SJCRH30 (cell line): ENCODE measurements around the gene PDZRN4. TPM values are rescaled to one million over a fixed set of nuclear protein-coding genes. Genes with fewer than 3 reads are reported as not detected.
A peak's percentile ranks its signal among the peaks of the same experiment; 100 is the strongest.
"Not testable (repeated sequence)": the region's sequence is repeated elsewhere in the genome, so short reads cannot be mapped to it uniquely, and the experiment has no call there.

Source experiments
- DNase-seq, 2 experiments: peaks; one replicate each; pipeline ENCODE4 v3.0.0-alpha.2; 2015 to 2020
- H3K27ac ChIP-seq: fragments of 250-450 bp; sonication (Bioruptor Pico); 2 replicates; pipeline ENCODE4 v1.5.1; 2020; ENCODE audit warnings: mild to moderate bottlenecking, moderate library complexity
- H3K27me3 ChIP-seq: fragments of 250-450 bp; sonication (Bioruptor Pico); 2 replicates; pipeline ENCODE4 v1.5.1; 2020; ENCODE audit warnings: mild to moderate bottlenecking, moderate library complexity
- H3K36me3 ChIP-seq: fragments of 250-450 bp; sonication (Bioruptor Pico); 2 replicates; pipeline ENCODE4 v1.5.1; 2020; ENCODE audit warnings: mild to moderate bottlenecking, moderate library complexity
- H3K4me1 ChIP-seq: fragments of 250-450 bp; sonication (Bioruptor Pico); 2 replicates; pipeline ENCODE4 v1.5.1; 2020; ENCODE audit warnings: mild to moderate bottlenecking, moderate library complexity
- H3K4me3 ChIP-seq: fragments of 250-450 bp; sonication (Bioruptor Pico); 2 replicates; pipeline ENCODE4 v1.5.1; 2020; ENCODE audit warnings: mild to moderate bottlenecking, moderate library complexity
- H3K9me3 ChIP-seq: fragments of 250-450 bp; sonication (Bioruptor Pico); replicated peaks from 2 replicates; pipeline ENCODE4 v1.5.1; 2020; ENCODE audit warnings: mild to moderate bottlenecking, moderate library complexity
- total RNA-seq: library from RNA; depleted of rRNA; stranded (reverse); fragments of >200 nt; shearing (Covaris generic); gene quantifications from 2 replicates; pipeline ENCODE4 v1.2.3, GENCODE V29; 2014

PDZRN4 gene
- total RNA-seq, 1 experiment from 2014 or later, result not detected

- no peak for DNase-seq
These were observed 46.6 kb downstream of the PDZRN4 start for GRCh38 chr12:41234692-41235091.

GRCh38 chr12:41242603-41243002 is 54.5 kb downstream of the PDZRN4 start:
- Histone ChIP-seq H3K27ac (no peak overlapping the region), H3K27me3 (no peaks in the 10 kb centered on the region), H3K4me1 (peaks cover 6% of the 10 kb centered on the region; the same call in 1 of the 2 replicates), H3K9me3 (no peaks in the 10 kb centered on the region), H3K4me3 (no peak overlapping the region), H3K36me3 (no peaks in the 10 kb centered on the region)
- peak; percentile 57 to 74 for DNase-seq

More at GRCh38 chr12:41234692-41235091, 46.6 kb downstream of the PDZRN4 start:
- Histone ChIP-seq H3K4me1 (no peaks in the 10 kb centered on the region), H3K4me3 (no peak overlapping the region), H3K27me3 (no peaks in the 10 kb centered on the region), H3K36me3 (no peaks in the 10 kb centered on the region), H3K9me3 (no peaks in the 10 kb centered on the region), H3K27ac (no peak overlapping the region)

GRCh38 chr12:41248391-41248790 is 60.3 kb downstream of the PDZRN4 start:
- Histone ChIP-seq H3K4me3 (no peak overlapping the region), H3K27me3 (no peaks in the 10 kb centered on the region), H3K36me3 (no peaks in the 10 kb centered on the region), H3K9me3 (no peaks in the 10 kb centered on the region), H3K4me1 (no peaks in the 10 kb centered on the region), H3K27ac (no peak overlapping the region)
- no peak for DNase-seq

- peak; percentile 30 to 72 for DNase-seq
- Histone ChIP-seq H3K27ac (no peak overlapping the region), H3K4me1 (no peaks in the 10 kb centered on the region), H3K4me3 (no peak overlapping the region), H3K27me3 (no peaks in the 10 kb centered on the region), H3K36me3 (no peaks in the 10 kb centered on the region), H3K9me3 (no peaks in the 10 kb centered on the region)
These were observed 62.6 kb downstream of the PDZRN4 start for GRCh38 chr12:41250748-41251147.

- no peaks in the 10 kb centered on the region for H3K27me3 ChIP-seq
- no peaks in the 10 kb centered on the region for H3K4me1 ChIP-seq
- no peak overlapping the region for H3K27ac ChIP-seq
- no peaks in the 10 kb centered on the region for H3K36me3 ChIP-seq
- H3K9me3 ChIP-seq, result no peaks in the 10 kb centered on the region
- no peak overlapping the region for H3K4me3 ChIP-seq
- DNase-seq, result no peak
These were observed 66.1 kb downstream of the PDZRN4 start for GRCh38 chr12:41254004-41254914.

GRCh38 chr12:41263196-41263595 is 75.1 kb downstream of the PDZRN4 start:
- peak overlapping the region; percentile 32; the same call in 1 of the 2 replicates for H3K27ac ChIP-seq
- DNase-seq, result peak; percentile 56 to 62
- H3K9me3 ChIP-seq, H3K36me3 ChIP-seq, H3K4me3 ChIP-seq, H3K27me3 ChIP-seq: not testable (repeated sequence)
- H3K4me1 ChIP-seq, result peaks cover 10% of the 10 kb centered on the region

GRCh38 chr12:41264281-41264680 is 76.2 kb downstream of the PDZRN4 start:
- no peak for DNase-seq

GRCh38 chr12:41269056-41269455 is 80.9 kb downstream of the PDZRN4 start:
- Histone ChIP-seq H3K27me3 (no peaks in the 10 kb centered on the region), H3K36me3 (no peaks in the 10 kb centered on the region), H3K4me1 (peaks cover 2% of the 10 kb centered on the region), H3K27ac (no peak overlapping the region), H3K9me3 (no peaks in the 10 kb centered on the region), H3K4me3 (no peak overlapping the region)
- no peak for DNase-seq

More at GRCh38 chr12:41264281-41264680, 76.2 kb downstream of the PDZRN4 start:
- H3K9me3 ChIP-seq, result no peaks in the 10 kb centered on the region; the same call in 1 of the 2 replicates
- no peaks in the 10 kb centered on the region for H3K27me3 ChIP-seq
- peaks cover 10% of the 10 kb centered on the region for H3K4me1 ChIP-seq
- no peak overlapping the region for H3K4me3 ChIP-seq
- H3K36me3 ChIP-seq, result no peaks in the 10 kb centered on the region
- no peak overlapping the region; the same call in 1 of the 2 replicates for H3K27ac ChIP-seq

- no peak for DNase-seq
- no peaks in the 10 kb centered on the region for H3K27me3 ChIP-seq
- H3K36me3 ChIP-seq, result no peaks in the 10 kb centered on the region
- H3K27ac ChIP-seq, result no peak overlapping the region
- no peaks in the 10 kb centered on the region for H3K9me3 ChIP-seq
- no peak overlapping the region for H3K4me3 ChIP-seq
- H3K4me1 ChIP-seq, result no peaks in the 10 kb centered on the region
These were observed 83.4 kb downstream of the PDZRN4 start for GRCh38 chr12:41271489-41271888.

GRCh38 chr12:41274643-41275042 is 86.5 kb downstream of the PDZRN4 start:
- DNase-seq, result no peak
- Histone ChIP-seq H3K4me3 (no peak overlapping the region), H3K27ac (no peak overlapping the region), H3K4me1 (no peaks in the 10 kb centered on the region), H3K27me3 (no peaks in the 10 kb centered on the region), H3K9me3 (no peaks in the 10 kb centered on the region), H3K36me3 (no peaks in the 10 kb centered on the region)

- H3K36me3 ChIP-seq, result no peaks in the 10 kb centered on the region
- DNase-seq, result peak; percentile 35 to 69
- H3K27me3 ChIP-seq, result no peaks in the 10 kb centered on the region
- no peaks in the 10 kb centered on the region for H3K9me3 ChIP-seq
- no peak overlapping the region for H3K4me3 ChIP-seq
- no peaks in the 10 kb centered on the region for H3K4me1 ChIP-seq
- H3K27ac ChIP-seq, result no peak overlapping the region
These were observed 89.2 kb downstream of the PDZRN4 start for GRCh38 chr12:41277100-41277945.

- Histone ChIP-seq H3K27me3 (no peaks in the 10 kb centered on the region), H3K9me3 (no peaks in the 10 kb centered on the region), H3K27ac (no peak overlapping the region), H3K4me3 (no peak overlapping the region), H3K36me3 (no peaks in the 10 kb centered on the region), H3K4me1 (no peaks in the 10 kb centered on the region)
- DNase-seq, result no peak
These were observed 89.8 kb downstream of the PDZRN4 start for GRCh38 chr12:41277946-41278267.

GRCh38 chr12:41280341-41281095 is 92.4 kb downstream of the PDZRN4 start:
- not testable (repeated sequence) for H3K27ac ChIP-seq, DNase-seq, H3K36me3 ChIP-seq, H3K27me3 ChIP-seq, H3K4me3 ChIP-seq, H3K4me1 ChIP-seq, H3K9me3 ChIP-seq

- H3K27me3 ChIP-seq, H3K4me3 ChIP-seq, H3K36me3 ChIP-seq, H3K27ac ChIP-seq, DNase-seq, H3K9me3 ChIP-seq: not testable (repeated sequence)
- H3K4me1 ChIP-seq, result peaks cover 13% of the 10 kb centered on the region
These were observed 97.3 kb downstream of the PDZRN4 start for GRCh38 chr12:41285470-41285869.
